Measurements from ENCODE around the gene PTTG1.

DNA sequence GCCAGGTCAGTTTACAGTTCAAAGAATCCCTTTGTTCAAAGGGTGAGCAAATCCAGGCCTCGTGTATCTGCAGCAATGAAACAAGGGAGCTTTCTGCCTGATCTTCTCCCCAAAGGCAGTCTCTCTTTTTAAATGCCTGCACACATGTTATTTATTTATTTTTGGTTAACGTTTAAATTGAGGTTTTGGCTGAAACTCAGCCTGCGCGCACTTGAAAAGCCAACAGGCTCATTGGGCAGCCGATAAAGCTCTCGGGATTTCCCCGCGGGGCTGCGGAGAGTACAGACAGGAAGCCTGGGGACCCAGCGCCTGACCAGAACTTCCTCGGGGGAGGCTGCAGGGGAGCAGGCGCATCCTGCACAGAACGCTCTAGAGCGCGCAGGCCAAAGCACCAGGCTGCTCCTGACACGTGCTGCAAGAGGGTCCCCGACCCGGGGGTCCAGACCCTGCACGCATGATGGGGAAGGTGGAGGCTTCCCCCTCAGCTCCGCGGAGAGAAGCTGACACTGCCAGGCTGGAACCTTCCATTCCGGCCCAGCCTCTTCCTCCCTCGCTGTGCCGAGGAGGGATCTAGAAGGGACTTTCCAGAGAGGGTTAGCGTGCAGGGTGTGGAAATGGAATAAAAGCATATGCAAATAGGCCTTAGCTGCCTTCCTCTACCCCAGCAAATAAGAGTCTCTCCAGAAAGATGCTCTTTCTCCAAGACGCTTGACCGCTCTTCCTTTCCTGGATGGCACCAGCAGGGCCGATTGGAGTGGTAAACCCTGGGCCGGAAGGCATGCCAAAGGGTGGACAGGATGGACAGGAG, 46.1 kb downstream of the PTTG1 start:
- no peak for TF ChIP-seq TAF1 (IDR thresholded peaks at IDR 0.05; ENCODE audit: borderline replicate concordance, insufficient read depth, low read length)
- no peak for TF ChIP-seq POLR2AphosphoS5 (IDR thresholded peaks at IDR 0.05; ENCODE audit: low read depth, low read length)
- TF ChIP-seq, protein P1, sequence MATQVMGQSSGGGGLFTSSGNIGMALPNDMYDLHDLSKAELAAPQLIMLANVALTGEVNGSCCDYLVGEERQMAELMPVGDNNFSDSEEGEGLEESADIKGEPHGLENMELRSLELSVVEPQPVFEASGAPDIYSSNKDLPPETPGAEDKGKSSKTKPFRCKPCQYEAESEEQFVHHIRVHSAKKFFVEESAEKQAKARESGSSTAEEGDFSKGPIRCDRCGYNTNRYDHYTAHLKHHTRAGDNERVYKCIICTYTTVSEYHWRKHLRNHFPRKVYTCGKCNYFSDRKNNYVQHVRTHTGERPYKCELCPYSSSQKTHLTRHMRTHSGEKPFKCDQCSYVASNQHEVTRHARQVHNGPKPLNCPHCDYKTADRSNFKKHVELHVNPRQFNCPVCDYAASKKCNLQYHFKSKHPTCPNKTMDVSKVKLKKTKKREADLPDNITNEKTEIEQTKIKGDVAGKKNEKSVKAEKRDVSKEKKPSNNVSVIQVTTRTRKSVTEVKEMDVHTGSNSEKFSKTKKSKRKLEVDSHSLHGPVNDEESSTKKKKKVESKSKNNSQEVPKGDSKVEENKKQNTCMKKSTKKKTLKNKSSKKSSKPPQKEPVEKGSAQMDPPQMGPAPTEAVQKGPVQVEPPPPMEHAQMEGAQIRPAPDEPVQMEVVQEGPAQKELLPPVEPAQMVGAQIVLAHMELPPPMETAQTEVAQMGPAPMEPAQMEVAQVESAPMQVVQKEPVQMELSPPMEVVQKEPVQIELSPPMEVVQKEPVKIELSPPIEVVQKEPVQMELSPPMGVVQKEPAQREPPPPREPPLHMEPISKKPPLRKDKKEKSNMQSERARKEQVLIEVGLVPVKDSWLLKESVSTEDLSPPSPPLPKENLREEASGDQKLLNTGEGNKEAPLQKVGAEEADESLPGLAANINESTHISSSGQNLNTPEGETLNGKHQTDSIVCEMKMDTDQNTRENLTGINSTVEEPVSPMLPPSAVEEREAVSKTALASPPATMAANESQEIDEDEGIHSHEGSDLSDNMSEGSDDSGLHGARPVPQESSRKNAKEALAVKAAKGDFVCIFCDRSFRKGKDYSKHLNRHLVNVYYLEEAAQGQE (IDR thresholded peaks at IDR 0.05; ENCODE audit: insufficient read depth in 1 of 2, low read depth in 2 of 2, low read length in 2 of 2) = no peak
- TF ChIP-seq SIN3A (IDR thresholded peaks at IDR 0.05; ENCODE audit: borderline replicate concordance, insufficient read depth, low read length) = no peak
- no peak for TF ChIP-seq FOXP2 (optimal IDR thresholded peaks at IDR 0.05; ENCODE audit: borderline replicate concordance, extremely low read depth, extremely low read length, insufficient read depth)

Measured in PFSK-1 (cell line).